Measurements from ENCODE around the gene ZBTB20.
A peak's percentile ranks its signal among the peaks of the same experiment; 100 is the strongest.

Gene ZBTB20

GRCh38 chr3:115087512-115087911 is 59.6 kb downstream of the ZBTB20 start:
- peak; percentile 5 for DNase-seq

GRCh38 chr3:115086344-115086743 is 60.7 kb downstream of the ZBTB20 start:
- peak; percentile 46 for DNase-seq

- DNase-seq = peak; percentile 80
Observed at GRCh38 chr3:115085197-115085865, 61.8 kb downstream of the ZBTB20 start.

GRCh38 chr3:115084686-115085085 is 62.4 kb downstream of the ZBTB20 start:
- DNase-seq = peak; percentile 15

GRCh38 chr3:115082260-115082659 is 64.8 kb downstream of the ZBTB20 start:
- peak; percentile 61 for DNase-seq

GRCh38 chr3:115081444-115081843 is 65.6 kb downstream of the ZBTB20 start:
- peak; percentile 51 for DNase-seq

GRCh38 chr3:115077501-115078250 is 69.4 kb downstream of the ZBTB20 start:
- no peak for DNase-seq

GRCh38 chr3:115074502-115074901 is 72.6 kb downstream of the ZBTB20 start:
- peak; percentile 26 for DNase-seq

- DNase-seq = peak; percentile 87
Observed at GRCh38 chr3:115072265-115073021, 74.6 kb downstream of the ZBTB20 start.

- DNase-seq = peak; percentile 61
Observed at GRCh38 chr3:115071601-115072000, 75.5 kb downstream of the ZBTB20 start.

- DNase-seq = peak; percentile 12
Observed at GRCh38 chr3:115071166-115071565, 75.9 kb downstream of the ZBTB20 start.

- DNase-seq = no peak
Observed at GRCh38 chr3:115068799-115069198, 78.3 kb downstream of the ZBTB20 start.

- DNase-seq = no peak
Observed at GRCh38 chr3:115062412-115062956, 84.6 kb downstream of the ZBTB20 start.

- DNase-seq = peak; percentile 27
Observed at GRCh38 chr3:115062009-115062408, 85.1 kb downstream of the ZBTB20 start.

GRCh38 chr3:115052906-115053305 is 94.2 kb downstream of the ZBTB20 start:
- DNase-seq = no peak

- DNase-seq = no peak
Observed at GRCh38 chr3:115042351-115042750, 104.7 kb downstream of the ZBTB20 start.

GRCh38 chr3:115040673-115041286 is 106.3 kb downstream of the ZBTB20 start:
- DNase-seq = peak; percentile 45

GRCh38 chr3:115040246-115040645 is 106.8 kb downstream of the ZBTB20 start:
- DNase-seq = no peak

- DNase-seq = no peak
Observed at GRCh38 chr3:115038817-115039216, 108.3 kb downstream of the ZBTB20 start.

GRCh38 chr3:115022835-115023398 is 124.2 kb downstream of the ZBTB20 start:
- DNase-seq = peak; percentile 30

GRCh38 chr3:115022199-115022598 is 124.9 kb downstream of the ZBTB20 start:
- DNase-seq = no peak

- no peak for DNase-seq
Observed at GRCh38 chr3:115021061-115021460, 126.0 kb downstream of the ZBTB20 start.

- no peak for DNase-seq
Observed at GRCh38 chr3:115019900-115020299, 127.2 kb downstream of the ZBTB20 start.
